Subcutaneous adipose tissue (tissue), 4 donors: ENCODE measurements around the gene PTTG1. TPM values are rescaled to one million over a fixed set of nuclear protein-coding genes. Genes with fewer than 3 reads are reported as not detected.

Experiments used
- total RNA-seq, 4 donors: library from RNA; depleted of rRNA; stranded (reverse); fragments of >200 nt; gene quantifications; one replicate each; pipeline ENCODE4 v1.1.0, GENCODE V29; 2016
- TF ChIP-seq, protein P1 (sequence below): fragments of 450-650 bp; IDR thresholded peaks from one replicate; pipeline ENCODE4 v1.5.1; 2016; ENCODE audit warnings: low read depth, mild to moderate bottlenecking, control low read depth, antibody characterized with exemption, moderate library complexity

The PTTG1 gene
- total RNA-seq, 4 donors from 2014 or later, result 1.3 to 15.0 (median 6.8) TPM

DNA sequence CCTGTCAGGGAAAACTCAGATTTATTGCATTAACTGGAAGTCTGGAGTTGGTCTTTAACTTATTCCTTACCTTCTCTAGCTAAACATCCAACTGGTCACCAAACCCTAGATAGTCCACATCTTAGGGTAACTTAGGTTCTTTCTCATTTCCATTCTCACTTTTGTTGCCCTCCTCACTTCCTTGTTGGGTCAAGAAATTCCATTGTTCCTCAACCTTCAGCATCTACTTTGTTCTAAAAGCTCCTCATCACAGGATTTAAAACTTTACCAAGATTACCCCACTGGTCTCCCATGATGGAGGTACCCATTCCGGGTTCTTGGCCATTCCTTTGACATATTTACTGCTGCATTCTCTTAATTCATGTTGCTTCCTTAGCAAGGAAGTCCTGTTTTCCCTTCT lies 32.1 kb downstream of the PTTG1 start:
- TF ChIP-seq, protein P1, sequence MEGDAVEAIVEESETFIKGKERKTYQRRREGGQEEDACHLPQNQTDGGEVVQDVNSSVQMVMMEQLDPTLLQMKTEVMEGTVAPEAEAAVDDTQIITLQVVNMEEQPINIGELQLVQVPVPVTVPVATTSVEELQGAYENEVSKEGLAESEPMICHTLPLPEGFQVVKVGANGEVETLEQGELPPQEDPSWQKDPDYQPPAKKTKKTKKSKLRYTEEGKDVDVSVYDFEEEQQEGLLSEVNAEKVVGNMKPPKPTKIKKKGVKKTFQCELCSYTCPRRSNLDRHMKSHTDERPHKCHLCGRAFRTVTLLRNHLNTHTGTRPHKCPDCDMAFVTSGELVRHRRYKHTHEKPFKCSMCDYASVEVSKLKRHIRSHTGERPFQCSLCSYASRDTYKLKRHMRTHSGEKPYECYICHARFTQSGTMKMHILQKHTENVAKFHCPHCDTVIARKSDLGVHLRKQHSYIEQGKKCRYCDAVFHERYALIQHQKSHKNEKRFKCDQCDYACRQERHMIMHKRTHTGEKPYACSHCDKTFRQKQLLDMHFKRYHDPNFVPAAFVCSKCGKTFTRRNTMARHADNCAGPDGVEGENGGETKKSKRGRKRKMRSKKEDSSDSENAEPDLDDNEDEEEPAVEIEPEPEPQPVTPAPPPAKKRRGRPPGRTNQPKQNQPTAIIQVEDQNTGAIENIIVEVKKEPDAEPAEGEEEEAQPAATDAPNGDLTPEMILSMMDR, result no peak

DNA sequence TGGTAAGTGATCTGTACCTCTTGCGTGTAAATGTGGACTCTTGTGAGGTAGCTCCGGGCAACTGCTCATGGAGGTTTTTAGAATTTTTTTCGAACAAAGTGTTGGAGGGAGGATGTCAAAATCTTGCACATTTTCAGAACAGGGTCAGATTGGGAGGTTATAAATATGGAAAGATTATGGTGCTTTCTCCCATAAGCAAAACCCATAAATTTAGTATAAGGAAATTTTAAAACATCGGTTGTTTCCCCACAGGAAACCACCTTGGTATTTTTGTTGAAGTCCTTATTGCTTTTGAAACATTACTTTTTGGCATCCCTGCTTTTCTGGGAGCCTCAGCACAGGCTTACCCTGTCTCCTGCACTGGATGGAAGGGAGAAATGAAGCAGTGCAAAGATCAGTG lies 33.9 kb downstream of the PTTG1 start:
- TF ChIP-seq, protein P1, result no peak

DNA sequence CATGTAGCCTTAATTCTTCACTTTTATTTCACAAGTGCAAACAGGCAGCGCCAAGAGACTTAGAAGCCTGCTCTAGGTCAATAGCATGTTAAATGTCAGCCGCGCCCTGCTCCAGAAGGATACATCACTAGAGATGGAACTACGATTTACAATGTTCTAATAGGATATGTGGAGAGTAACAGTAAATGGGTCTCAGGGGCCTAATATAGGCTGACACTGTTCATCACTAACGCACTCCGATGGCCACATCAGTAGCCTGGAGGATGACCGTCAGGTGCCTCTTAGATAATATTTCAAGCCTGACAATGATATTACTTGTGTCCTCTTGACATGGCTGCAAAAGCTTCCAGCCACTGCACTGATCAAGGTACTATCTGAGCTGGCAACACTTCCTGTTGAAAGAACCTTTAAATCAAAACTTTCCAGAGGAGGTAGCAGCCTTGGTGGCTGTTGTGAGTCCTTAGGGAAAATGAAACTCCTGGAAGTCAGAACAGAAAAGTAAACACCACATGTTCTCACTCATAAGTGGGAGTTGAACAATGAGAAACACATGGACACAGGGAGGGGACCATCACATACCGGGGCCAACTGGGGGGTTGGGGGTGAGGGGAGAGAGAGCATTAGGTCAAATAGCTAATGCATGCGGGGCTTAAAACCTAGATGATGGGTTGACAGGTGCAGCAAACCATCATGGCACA lies 35.0 kb downstream of the PTTG1 start:
- TF ChIP-seq, protein P1, result no peak

DNA sequence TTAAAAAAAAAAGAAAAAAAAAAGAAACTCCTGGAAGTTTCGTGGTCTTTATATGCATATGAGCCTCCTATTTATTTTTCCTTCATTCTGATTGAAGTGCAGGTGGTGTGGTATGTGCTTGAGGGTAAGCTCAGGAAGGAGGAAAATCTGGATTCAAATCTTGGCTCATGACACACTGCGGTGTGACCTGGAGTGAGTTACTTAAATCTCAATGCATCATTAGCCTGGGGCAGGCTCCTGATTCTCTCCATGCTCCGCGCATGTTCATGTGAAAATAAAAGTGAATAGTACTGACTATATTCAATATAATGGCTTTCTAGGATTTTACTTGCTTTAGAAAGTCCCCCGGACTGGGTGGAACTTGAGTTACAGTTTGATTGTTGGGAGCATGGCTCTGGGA lies 35.6 kb downstream of the PTTG1 start:
- TF ChIP-seq, protein P1, result no peak

DNA sequence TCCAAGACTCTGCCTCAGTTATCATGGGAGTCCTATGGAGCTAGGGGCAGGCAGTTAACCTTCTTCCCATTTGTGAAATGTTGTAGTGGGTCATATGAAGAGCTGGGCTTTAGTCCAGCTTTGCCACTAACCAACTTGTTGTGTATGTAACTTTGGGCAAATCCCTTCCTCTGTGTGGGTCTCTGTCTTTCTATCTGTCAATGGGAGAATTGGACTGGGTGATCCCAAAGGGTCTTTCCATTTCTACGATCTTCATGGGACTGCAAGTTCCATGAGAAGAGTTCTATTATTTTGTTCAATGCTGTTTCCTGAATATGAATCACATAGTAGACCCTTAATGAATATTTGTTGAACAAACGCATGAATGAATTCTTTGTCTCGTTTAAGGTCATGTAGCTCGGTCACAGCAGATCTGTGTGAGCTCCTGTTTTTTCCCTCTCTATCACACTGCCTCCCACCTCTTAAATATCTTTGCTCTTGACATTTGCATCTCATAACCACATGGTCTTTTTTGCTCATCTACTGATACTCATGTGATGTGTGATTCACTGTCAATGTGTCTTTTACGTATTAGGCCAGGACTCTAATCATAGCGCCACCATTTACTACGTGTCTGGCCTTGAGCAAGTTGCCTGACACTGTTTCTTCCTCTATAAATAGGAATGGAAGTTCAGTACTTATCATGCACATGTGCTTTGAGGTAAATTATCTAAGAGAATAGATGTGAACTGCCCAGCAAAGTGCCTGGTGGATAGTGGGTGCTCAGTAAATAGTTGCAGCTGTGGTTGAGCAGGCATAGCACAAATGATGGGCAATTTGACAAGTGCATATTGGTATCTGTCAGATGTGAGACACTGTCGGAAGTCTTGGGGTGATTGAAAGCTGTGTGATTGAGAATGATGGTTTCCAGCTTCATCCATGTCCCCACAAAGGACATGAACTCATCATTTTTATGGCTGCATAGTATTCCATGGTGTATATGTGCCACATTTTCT lies 37.4 kb downstream of the PTTG1 start:
- TF ChIP-seq, protein P1, result no peak

DNA sequence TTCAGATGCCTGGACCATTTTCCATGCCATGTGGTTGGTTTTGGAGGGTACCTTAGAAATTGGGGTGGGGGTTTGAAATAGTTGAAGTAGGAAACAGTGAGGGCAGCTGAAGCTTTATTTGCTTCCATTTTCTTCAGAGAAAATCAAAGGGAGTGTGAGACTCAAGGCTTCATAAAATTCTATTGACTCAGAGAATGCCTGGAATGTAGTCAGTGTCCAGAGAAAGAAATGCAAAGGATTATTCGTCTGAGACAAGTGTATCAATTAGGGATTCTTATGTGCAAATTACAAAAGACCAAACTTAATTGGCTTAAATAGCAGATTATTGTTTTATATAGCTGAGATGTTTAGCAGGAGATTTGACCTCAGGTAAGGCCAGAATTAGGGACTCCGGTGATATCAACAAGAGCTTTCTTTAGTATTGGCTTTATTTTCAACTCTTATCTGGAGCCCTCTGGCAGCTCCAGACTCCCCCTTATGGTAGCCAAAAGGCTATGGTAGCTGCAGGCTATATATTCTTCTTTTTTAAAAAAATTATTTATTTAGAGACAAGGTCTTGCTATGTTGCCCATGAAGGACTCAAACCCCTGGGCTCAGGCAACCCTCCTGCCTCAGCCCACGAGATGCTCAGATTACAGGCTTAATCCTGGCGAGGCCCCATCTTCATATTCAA lies 38.9 kb downstream of the PTTG1 start:
- TF ChIP-seq, protein P1, result no peak

DNA sequence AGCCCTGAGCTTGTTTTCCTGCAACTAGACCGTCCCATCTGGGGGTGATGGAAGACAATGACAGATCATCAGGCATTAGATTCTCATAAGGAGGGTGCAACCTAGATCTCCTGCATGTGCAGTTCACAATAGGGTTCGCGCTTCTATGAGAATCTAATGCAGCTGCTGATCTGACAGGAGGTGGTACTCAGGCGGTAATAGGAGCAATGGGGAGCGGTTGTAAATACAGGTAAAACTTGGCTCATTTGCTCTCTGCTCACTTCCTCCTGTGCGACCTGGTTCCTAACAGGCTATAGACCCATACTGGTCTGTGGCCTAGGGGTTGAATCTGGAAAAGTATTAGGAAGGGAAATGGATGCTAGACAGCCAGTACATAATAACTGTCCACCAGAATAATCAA lies 39.7 kb downstream of the PTTG1 start:
- TF ChIP-seq, protein P1, result no peak
